Panc1 (cell line): ENCODE results near the gene PAAF1. TPM values are rescaled to one million over a fixed set of nuclear protein-coding genes. Genes with fewer than 3 reads are reported as not detected.

ENCODE experiments used
- ATAC-seq: fragments of 200-7000 bp; cut with Tn5 transposase; 2 replicates; pipeline ENCODE4 v1.9.1; 2020; ENCODE audit warnings: mild to moderate bottlenecking, moderate library complexity
- BruUV-seq: library from RNA; stranded (reverse); fragments of 400-500 nt; replicated peaks from 2 replicates; lab custom pipeline; 2021; lab: Mats Ljungman, UMichigan
- CTCF ChIA-PET: fragments of 300-600 bp; sonication (Branson Sonifier 250); formaldehyde crosslinking; loops from one replicate; lab custom pipeline; 2022; ENCODE audit warnings: antibody characterized with exemption; lab: Charles Lee
- POLR2A ChIA-PET: fragments of 300-600 bp; sonication (Branson Sonifier 250); formaldehyde crosslinking; loops from one replicate; lab custom pipeline; 2022; ENCODE audit warnings: antibody characterized with exemption; lab: Charles Lee
- DNase-seq: peaks from one replicate; pipeline ENCODE4 v3.0.0-alpha.2; 2010; ENCODE audit warnings: low read depth, low spot score
- H3K27ac ChIP-seq: 2 replicates; pipeline ENCODE4 v1.5.1; 2011; ENCODE audit warnings: mild to moderate bottlenecking, low read length, inconsistent platforms
- H3K27me3 ChIP-seq: fragments of 200-500 bp; sonication (Bioruptor generic); 2 replicates; pipeline ENCODE4 v1.6.0; 2014; ENCODE audit warnings: low read length, inconsistent platforms; ENCODE audit not compliant: control insufficient read depth, insufficient read depth
- H3K36me3 ChIP-seq: fragments of 200-500 bp; sonication (Bioruptor generic); 2 replicates; pipeline ENCODE4 v1.5.1; 2014; ENCODE audit warnings: inconsistent platforms, mild to moderate bottlenecking, low read length, moderate library complexity; ENCODE audit not compliant: control insufficient read depth, insufficient read depth
- H3K4me1 ChIP-seq: 2 replicates; pipeline ENCODE4 v1.5.1; 2011; ENCODE audit warnings: inconsistent platforms, mild to moderate bottlenecking, low read length, moderate library complexity; ENCODE audit not compliant: control insufficient read depth, insufficient read depth
- H3K4me3 ChIP-seq, 2 experiments: 2 replicates each; pipeline ENCODE4 v1.5.1; 2011 to 2012; ENCODE audit warnings: low read depth in 2 of 2, low read length in 2 of 2, mild to moderate bottlenecking in 2 of 2, inconsistent platforms in 1 of 2, moderate library complexity in 1 of 2
- H3K9me3 ChIP-seq: fragments of 200-500 bp; sonication (Bioruptor generic); 2 replicates; pipeline ENCODE4 v1.5.1; 2014; ENCODE audit warnings: low read depth, mild to moderate bottlenecking, inconsistent platforms, low read length, moderate library complexity; ENCODE audit not compliant: control insufficient read depth, insufficient read depth
- CTCF ChIP-seq: fragments of 450-650 bp; IDR thresholded peaks from 2 replicates; pipeline ENCODE4 v1.5.1; 2017; ENCODE audit warnings: mild to moderate bottlenecking
- POLR2AphosphoS5 ChIP-seq: IDR thresholded peaks from 2 replicates; pipeline ENCODE4 v1.6.1; 2012; ENCODE audit warnings: mild to moderate bottlenecking, low read depth, low read length, moderate library complexity
- SIN3A ChIP-seq: IDR thresholded peaks from 2 replicates; pipeline ENCODE4 v1.6.1; 2012; ENCODE audit warnings: low read depth, mild to moderate bottlenecking, low read length, moderate library complexity, borderline replicate concordance; ENCODE audit not compliant: insufficient read depth
- TCF7L2 ChIP-seq: IDR thresholded peaks from 2 replicates; pipeline ENCODE4 v1.6.1; 2011; ENCODE audit warnings: mild to moderate bottlenecking, low read depth, low read length, inconsistent platforms
- in situ Hi-C: cut with HindIII; loops from 2 replicates; pipeline ENCODE4 v1.10.0; 2016; ENCODE audit warnings: low sequenced_read_pairs, low pct_unique_long_range_greater_than_20kb
- intact Hi-C: fragments of 100-400 bp; cut with micrococcal nuclease; formaldehyde crosslinking; loops from one replicate; pipeline ENCODE4 v1.10.0; 2022; ENCODE audit not compliant: unreplicated experiment
- total RNA-seq: library from RNA; stranded (reverse); gene quantifications from one replicate; pipeline ENCODE4 v1.2.1, GENCODE V29; 2021; ENCODE audit not compliant: unreplicated experiment
- TF ChIP-seq, protein P1 (sequence below), 2 experiments: IDR thresholded peaks; 2 replicates each; pipeline ENCODE4 v1.6.1; 2011 to 2012; ENCODE audit warnings: low read depth in 2 of 2, control low read depth in 1 of 2, low read length in 1 of 2, mild to moderate bottlenecking in 1 of 2, moderate library complexity in 1 of 2; ENCODE audit not compliant: insufficient read depth in 1 of 2

PAAF1 gene
- total RNA-seq, 1 experiment from 2014 or later, result 22.1 TPM

DNA sequence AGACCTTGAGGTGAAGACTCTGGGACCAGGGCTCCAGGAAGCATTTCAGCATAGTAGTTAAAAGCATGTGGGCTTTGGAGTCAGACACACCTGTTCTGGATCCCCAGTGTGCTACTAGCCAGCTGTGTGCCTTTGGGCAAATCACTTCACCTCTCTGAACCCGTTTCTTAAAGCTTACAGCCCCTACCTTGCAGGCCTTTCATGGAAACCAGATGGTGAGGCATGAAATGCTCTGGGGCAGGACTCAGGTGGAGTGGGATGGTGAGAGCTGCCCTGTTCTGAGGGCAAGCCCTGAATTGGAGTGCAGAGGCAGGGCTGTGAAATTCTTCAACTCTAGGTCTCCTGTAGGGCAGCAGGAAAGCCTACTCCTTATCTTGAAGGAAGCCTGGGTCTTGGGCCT lies 95.4 kb downstream of the PAAF1 start:
- ChIA-PET CTCF (no interaction called here), POLR2A (no interaction called here)
- BruUV-seq, result no TSS peak
- no peak overlapping the region for H3K4me3 ChIP-seq
- DNase-seq (no peak), ATAC-seq (0 out of 2 replicates have a peak, but pooled peaks have one; percentile 4)
- no peaks in the 10 kb centered on the region for H3K27me3 ChIP-seq
- H3K4me1 ChIP-seq, result no peaks in the 10 kb centered on the region
- intact Hi-C loops (no loop called here), in situ Hi-C loops (no loop called here)
- H3K27ac ChIP-seq, result no peak overlapping the region
- H3K36me3 ChIP-seq, result peaks cover 3% of the 10 kb centered on the region; the same call in 1 of the 2 replicates
- no peaks in the 10 kb centered on the region for H3K9me3 ChIP-seq
- no peak for TF ChIP-seq TCF7L2
- TF ChIP-seq POLR2AphosphoS5, result peak; percentile 52; the same call in 1 of the 2 replicates
- TF ChIP-seq, protein P1, sequence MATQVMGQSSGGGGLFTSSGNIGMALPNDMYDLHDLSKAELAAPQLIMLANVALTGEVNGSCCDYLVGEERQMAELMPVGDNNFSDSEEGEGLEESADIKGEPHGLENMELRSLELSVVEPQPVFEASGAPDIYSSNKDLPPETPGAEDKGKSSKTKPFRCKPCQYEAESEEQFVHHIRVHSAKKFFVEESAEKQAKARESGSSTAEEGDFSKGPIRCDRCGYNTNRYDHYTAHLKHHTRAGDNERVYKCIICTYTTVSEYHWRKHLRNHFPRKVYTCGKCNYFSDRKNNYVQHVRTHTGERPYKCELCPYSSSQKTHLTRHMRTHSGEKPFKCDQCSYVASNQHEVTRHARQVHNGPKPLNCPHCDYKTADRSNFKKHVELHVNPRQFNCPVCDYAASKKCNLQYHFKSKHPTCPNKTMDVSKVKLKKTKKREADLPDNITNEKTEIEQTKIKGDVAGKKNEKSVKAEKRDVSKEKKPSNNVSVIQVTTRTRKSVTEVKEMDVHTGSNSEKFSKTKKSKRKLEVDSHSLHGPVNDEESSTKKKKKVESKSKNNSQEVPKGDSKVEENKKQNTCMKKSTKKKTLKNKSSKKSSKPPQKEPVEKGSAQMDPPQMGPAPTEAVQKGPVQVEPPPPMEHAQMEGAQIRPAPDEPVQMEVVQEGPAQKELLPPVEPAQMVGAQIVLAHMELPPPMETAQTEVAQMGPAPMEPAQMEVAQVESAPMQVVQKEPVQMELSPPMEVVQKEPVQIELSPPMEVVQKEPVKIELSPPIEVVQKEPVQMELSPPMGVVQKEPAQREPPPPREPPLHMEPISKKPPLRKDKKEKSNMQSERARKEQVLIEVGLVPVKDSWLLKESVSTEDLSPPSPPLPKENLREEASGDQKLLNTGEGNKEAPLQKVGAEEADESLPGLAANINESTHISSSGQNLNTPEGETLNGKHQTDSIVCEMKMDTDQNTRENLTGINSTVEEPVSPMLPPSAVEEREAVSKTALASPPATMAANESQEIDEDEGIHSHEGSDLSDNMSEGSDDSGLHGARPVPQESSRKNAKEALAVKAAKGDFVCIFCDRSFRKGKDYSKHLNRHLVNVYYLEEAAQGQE (IDR thresholded peaks at IDR 0.05; ENCODE audit: insufficient read depth in 1 of 2, low read depth in 2 of 2, low read length in 1 of 2), result no peak
- TF ChIP-seq SIN3A, result no peak

- BruUV-seq, result no TSS peak
- ChIA-PET POLR2A (no interaction called here), CTCF (no interaction called here)
- Histone ChIP-seq H3K27ac (no peak overlapping the region), H3K9me3 (no peaks in the 10 kb centered on the region), H3K4me3 (no peak overlapping the region), H3K36me3 (peaks cover 6% of the 10 kb centered on the region; the same call in 1 of the 2 replicates), H3K27me3 (no peaks in the 10 kb centered on the region), H3K4me1 (no peaks in the 10 kb centered on the region)
- ATAC-seq (peak; percentile 23; the same call in 1 of the 2 replicates), DNase-seq (no peak)
- intact Hi-C loops (no loop called here), in situ Hi-C loops (no loop called here)
- TF ChIP-seq CTCF (no peak), POLR2AphosphoS5 (no peak), TCF7L2 (no peak), SIN3A (no peak)
- TF ChIP-seq, protein P1 (IDR thresholded peaks at IDR 0.05; ENCODE audit: insufficient read depth in 1 of 2, low read depth in 2 of 2, low read length in 1 of 2), result no peak
These were observed 96.0 kb downstream of the PAAF1 start for GRCh38 chr11:73972620-73973449.
